ENCODE measurements around the gene CHP2. TPM values are rescaled to one million over a fixed set of nuclear protein-coding genes. Genes with fewer than 3 reads are reported as not detected.
"Not testable (repeated sequence)": the region's sequence is repeated elsewhere in the genome, so short reads cannot be mapped to it uniquely, and the experiment has no call there.

CHP2 gene
- total RNA-seq, 2 experiments from 2014 or later: not detected

DNA sequence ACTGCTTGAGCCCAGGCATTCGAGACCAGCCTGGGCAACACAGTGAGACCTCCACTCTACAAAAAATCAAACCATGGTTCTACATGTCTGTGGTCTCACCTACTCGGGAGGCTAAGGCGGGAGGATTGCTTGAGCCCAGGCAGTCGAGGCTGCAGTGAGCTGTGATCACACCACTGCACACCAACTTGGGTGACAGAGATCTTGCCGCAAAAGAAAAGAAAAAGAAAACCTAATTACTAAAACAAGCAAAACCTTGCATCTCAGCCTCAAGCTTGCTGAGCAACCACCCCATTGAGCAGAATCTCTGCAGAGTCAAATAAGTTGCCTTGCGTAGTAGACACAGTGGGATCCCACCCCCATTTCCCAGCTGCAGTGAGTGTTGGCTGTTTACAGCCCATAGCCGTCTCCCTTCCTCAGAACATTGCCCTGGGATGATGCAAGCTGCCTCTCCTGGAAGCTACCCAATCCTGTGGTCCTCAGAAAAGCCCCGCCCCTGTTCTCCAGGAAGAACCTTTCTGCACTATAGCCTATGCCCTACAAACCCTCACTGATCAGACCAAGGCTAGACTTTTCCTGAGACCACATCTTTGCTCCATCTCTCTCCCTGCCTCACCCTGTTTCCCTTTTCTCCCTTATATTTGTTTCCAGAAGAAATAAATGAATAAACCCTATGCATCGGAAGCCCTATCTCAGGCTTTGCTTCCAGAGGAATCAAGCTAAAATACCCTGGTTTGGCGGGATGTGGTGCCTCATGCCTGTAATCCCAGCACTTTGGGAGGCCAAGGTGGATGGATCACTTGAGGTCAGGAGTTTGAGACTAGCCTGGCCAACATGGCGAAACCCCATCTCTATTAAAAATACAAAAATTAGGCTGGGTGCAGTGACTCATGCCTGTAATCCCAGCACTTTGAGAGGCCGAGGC, 25.1 kb upstream of the CHP2 start:
- H3K27me3 Mint-ChIP-seq: peaks cover 11% of the 10 kb centered on the region
- intact Hi-C loops (cut with micrococcal nuclease): loop anchor here (10.0 kb wide), 1 partner anchor 305 kb away; no protein-coding TSS in a partner anchor
- POLR2A ChIA-PET: no interaction called here
- peaks cover 6% of the 10 kb centered on the region for H3K4me1 Mint-ChIP-seq (ENCODE audit: low read depth)
- CTCF ChIA-PET: interaction anchor here (0.7 kb wide), 1 partner anchor 46 kb away, joined by 3 read pairs; no protein-coding TSS in a partner anchor
- no peaks in the 10 kb centered on the region for H3K9me3 Mint-ChIP-seq
- DNase-seq: no peak
- TF ChIP-seq, protein P1, sequence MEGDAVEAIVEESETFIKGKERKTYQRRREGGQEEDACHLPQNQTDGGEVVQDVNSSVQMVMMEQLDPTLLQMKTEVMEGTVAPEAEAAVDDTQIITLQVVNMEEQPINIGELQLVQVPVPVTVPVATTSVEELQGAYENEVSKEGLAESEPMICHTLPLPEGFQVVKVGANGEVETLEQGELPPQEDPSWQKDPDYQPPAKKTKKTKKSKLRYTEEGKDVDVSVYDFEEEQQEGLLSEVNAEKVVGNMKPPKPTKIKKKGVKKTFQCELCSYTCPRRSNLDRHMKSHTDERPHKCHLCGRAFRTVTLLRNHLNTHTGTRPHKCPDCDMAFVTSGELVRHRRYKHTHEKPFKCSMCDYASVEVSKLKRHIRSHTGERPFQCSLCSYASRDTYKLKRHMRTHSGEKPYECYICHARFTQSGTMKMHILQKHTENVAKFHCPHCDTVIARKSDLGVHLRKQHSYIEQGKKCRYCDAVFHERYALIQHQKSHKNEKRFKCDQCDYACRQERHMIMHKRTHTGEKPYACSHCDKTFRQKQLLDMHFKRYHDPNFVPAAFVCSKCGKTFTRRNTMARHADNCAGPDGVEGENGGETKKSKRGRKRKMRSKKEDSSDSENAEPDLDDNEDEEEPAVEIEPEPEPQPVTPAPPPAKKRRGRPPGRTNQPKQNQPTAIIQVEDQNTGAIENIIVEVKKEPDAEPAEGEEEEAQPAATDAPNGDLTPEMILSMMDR (IDR thresholded peaks at IDR 0.05): no peak
- H3K36me3 Mint-ChIP-seq (ENCODE audit: low read depth): no peaks in the 10 kb centered on the region
- H3K27ac Mint-ChIP-seq: no peak overlapping the region
- H3K4me3 Mint-ChIP-seq: no peak overlapping the region
- no peak for ATAC-seq

DNA sequence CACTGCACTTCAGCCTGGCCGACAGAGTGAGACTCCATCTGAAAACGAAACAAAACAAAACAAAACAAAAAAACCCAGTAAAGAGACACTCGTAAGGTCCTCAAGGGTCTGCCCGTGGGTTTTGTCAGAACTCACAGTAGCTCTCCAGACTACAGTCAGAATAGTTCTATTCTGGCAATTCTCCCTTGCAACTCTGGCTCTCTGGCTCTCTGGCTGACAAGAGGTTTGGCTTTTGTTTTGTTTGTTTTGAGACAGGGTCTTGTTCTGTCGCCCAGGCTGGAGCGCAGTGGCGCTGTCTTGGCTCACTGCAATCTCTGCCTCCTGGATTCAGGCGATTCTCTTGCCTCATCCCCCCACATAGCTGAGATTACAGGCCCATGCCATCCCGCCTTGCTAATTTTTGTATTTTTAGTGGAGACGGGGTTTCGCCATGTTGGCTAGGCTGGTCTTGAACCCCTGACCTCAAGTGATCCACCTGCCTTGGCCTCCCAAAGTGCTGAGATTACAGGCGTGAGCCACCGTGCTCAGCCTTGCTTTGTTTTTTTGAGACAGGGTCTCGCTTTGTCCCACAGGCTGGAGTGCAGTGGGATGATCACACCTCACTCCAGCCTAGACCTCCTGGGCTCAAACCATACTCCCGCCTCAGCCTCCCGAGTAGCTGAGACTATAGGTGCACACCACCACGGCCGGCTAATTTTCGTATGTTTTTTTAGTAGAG, 20.5 kb upstream of the CHP2 start:
- Mint-ChIP-seq H3K27ac (no peak overlapping the region), H3K27me3 (peaks cover 8% of the 10 kb centered on the region), H3K4me3 (no peak overlapping the region), H3K9me3 (no peaks in the 10 kb centered on the region), H3K36me3 (ENCODE audit: low read depth) (no peaks in the 10 kb centered on the region), H3K4me1 (ENCODE audit: low read depth) (peaks cover 5% of the 10 kb centered on the region)
- ATAC-seq (no peak), DNase-seq (no peak)
- ChIA-PET POLR2A (no interaction called here), CTCF (interaction anchor here (0.7 to 4.2 kb wide), 7 partner anchors 11 to 770 kb away, joined by 3 to 17 read pairs (median 3); no protein-coding TSS in a partner anchor)
- TF ChIP-seq, protein P1 (IDR thresholded peaks at IDR 0.05): no peak
- intact Hi-C loops (cut with micrococcal nuclease): loop anchor here (10.0 kb wide), 1 partner anchor 300 kb away; no protein-coding TSS in a partner anchor

DNA sequence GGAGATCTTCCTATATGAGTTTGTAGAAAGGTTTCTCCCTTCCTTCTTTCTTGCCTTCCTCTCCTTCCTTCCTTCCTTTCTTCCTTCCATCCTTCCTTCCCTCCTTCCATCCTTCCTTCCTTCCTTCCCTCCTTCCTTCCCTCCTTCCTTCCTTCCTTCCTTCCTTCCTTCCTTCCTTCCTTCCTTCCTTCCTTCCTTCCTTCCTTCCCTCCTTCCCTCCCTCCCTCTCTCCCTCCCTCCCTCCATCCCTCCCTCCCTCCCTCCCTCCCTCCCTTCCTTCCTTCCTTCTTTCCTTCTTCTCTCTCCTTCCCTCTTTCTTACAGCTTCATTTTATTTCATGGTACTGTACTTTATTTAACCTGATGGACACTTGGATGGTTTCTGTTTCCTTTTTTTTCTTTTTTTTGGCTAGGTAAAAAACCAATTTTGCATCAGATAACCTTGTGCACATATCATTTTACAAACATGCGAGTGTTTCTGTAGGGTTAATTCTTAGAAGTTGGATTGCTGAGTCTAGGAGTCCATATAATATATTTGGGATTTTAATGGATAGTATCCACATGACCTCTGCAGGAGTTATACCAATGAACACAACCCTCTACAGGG, 17.3 kb upstream of the CHP2 start:
- CTCF ChIA-PET: interaction anchor here (0.9 kb wide), 1 partner anchor 64 kb away, joined by 3 read pairs; no protein-coding TSS in a partner anchor
- DNase-seq, POLR2A ChIA-PET: not testable (repeated sequence)

DNA sequence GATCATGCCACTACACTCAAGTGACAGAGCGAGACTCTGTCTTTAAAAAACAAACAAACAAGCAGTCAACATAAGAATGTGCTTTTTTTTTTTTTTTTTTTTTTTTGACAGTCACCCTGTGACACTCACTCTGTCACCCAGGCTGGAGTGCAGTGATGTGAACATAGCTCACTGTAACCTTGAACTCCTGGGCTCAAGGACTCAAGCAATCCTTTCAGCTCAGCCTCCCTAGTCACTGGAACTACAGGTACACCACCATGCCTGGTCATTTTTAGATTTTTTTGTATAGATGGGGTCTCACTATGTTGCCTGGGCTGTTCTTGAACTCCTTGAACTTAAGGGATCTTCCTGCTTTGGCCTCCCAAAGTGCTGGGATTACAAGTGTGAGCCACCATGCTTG, 15.3 kb upstream of the CHP2 start:
- TF ChIP-seq, protein P1 (IDR thresholded peaks at IDR 0.05): no peak
- no peaks in the 10 kb centered on the region for H3K9me3 Mint-ChIP-seq
- H3K27me3 Mint-ChIP-seq: peaks cover 13% of the 10 kb centered on the region
- H3K4me1 Mint-ChIP-seq (ENCODE audit: low read depth): peaks cover 3% of the 10 kb centered on the region
- H3K4me3 Mint-ChIP-seq: no peak overlapping the region
- POLR2A ChIA-PET: interaction anchor here (0.7 kb wide), 1 partner anchor 356 kb away, joined by 5 read pairs; no protein-coding TSS in a partner anchor
- no peaks in the 10 kb centered on the region for H3K36me3 Mint-ChIP-seq (ENCODE audit: low read depth)
- CTCF ChIA-PET: no interaction called here
- intact Hi-C loops (cut with micrococcal nuclease): loop anchor here (10.0 kb wide), 1 partner anchor 295 kb away; no protein-coding TSS in a partner anchor
- no peak for DNase-seq
- no peak overlapping the region for H3K27ac Mint-ChIP-seq
- ATAC-seq: no peak

More for the DNA sequence above, 17.3 kb upstream of the CHP2 start:
- H3K4me1 Mint-ChIP-seq (ENCODE audit: low read depth); H3K27me3 Mint-ChIP-seq; H3K4me3 Mint-ChIP-seq; H3K27ac Mint-ChIP-seq; H3K9me3 Mint-ChIP-seq; H3K36me3 Mint-ChIP-seq (ENCODE audit: low read depth); ATAC-seq: not testable (repeated sequence)
- intact Hi-C loops (cut with micrococcal nuclease): loop anchor here (10.0 kb wide), 1 partner anchor 297 kb away; no protein-coding TSS in a partner anchor

DNA sequence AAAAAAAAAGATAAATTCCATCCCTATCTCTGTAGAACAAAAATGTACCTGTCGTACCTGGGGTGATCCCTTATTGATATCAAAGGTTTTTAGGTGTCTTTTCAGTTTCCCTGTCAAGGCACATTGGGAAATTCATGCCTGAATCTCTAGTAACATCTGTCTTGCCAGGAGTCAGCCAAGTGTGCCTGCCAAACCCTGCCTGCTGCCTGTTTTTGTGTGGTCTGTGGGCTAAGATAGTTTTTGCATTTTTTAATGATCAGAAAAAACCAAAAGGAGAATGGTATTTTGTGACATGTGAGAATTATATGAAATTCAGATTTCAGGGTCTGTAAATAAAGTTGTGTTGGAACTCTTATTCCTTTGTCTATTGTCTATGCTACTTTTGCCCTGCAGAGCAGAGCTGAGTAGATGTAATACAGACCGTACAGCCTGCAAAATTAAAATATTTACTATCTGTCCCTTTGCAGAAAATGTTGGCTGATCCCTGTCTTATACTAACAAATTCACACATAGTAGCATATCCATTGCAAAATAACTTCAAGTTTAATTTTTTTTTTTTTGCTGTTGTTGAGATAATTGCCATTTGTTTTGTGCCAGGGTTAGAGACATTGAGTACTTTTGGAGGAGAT, 13.0 kb upstream of the CHP2 start:
- H3K27me3 Mint-ChIP-seq: peaks cover 15% of the 10 kb centered on the region
- intact Hi-C loops (cut with micrococcal nuclease): no loop called here
- TF ChIP-seq, protein P1 (IDR thresholded peaks at IDR 0.05): no peak
- no peaks in the 10 kb centered on the region for H3K9me3 Mint-ChIP-seq
- ATAC-seq (no peak), DNase-seq (no peak)
- H3K27ac Mint-ChIP-seq: no peak overlapping the region
- no peaks in the 10 kb centered on the region for H3K36me3 Mint-ChIP-seq (ENCODE audit: low read depth)
- ChIA-PET POLR2A (no interaction called here), CTCF (no interaction called here)
- H3K4me3 Mint-ChIP-seq: no peak overlapping the region
- no peaks in the 10 kb centered on the region for H3K4me1 Mint-ChIP-seq (ENCODE audit: low read depth)

Measured in activated CD8-positive, alpha-beta T cell treated with anti-CD3 and anti-CD28 coated beads for 36 hours (primary cell).